WERI-Rb-1 (cell line): Measurements from ENCODE around the gene SERP2.

ENCODE experiments used
- DNase-seq: peaks from one replicate; pipeline ENCODE4 v3.0.0-alpha.2; 2020
- H3K27ac ChIP-seq: fragments of 250-450 bp; sonication (Bioruptor Pico); 2 replicates; pipeline ENCODE4 v1.5.1; 2020; ENCODE audit warnings: mild to moderate bottlenecking, moderate library complexity
- H3K27me3 ChIP-seq: fragments of 250-450 bp; sonication (Bioruptor Pico); 2 replicates; pipeline ENCODE4 v1.5.1; 2021; ENCODE audit warnings: mild to moderate bottlenecking, low read depth, moderate library complexity; ENCODE audit not compliant: insufficient read depth, severe bottlenecking
- H3K36me3 ChIP-seq: fragments of 250-450 bp; sonication (Bioruptor Pico); 2 replicates; pipeline ENCODE4 v1.5.1; 2020; ENCODE audit warnings: mild to moderate bottlenecking, moderate library complexity
- H3K4me3 ChIP-seq: 2 replicates; pipeline ENCODE4 v1.5.1; 2011; ENCODE audit warnings: low read depth, mild to moderate bottlenecking, control low read depth, low read length
- H3K9me3 ChIP-seq: fragments of 250-450 bp; sonication (Bioruptor Pico); 2 replicates; pipeline ENCODE4 v1.5.1; 2021; ENCODE audit warnings: mild to moderate bottlenecking, moderate library complexity; ENCODE audit not compliant: severe bottlenecking
- TF ChIP-seq, protein P1 (sequence below): IDR thresholded peaks from 2 replicates; pipeline ENCODE4 v1.5.1; 2011; ENCODE audit warnings: low read depth, mild to moderate bottlenecking, control low read depth, inconsistent platforms, low read length

SERP2 gene

DNA sequence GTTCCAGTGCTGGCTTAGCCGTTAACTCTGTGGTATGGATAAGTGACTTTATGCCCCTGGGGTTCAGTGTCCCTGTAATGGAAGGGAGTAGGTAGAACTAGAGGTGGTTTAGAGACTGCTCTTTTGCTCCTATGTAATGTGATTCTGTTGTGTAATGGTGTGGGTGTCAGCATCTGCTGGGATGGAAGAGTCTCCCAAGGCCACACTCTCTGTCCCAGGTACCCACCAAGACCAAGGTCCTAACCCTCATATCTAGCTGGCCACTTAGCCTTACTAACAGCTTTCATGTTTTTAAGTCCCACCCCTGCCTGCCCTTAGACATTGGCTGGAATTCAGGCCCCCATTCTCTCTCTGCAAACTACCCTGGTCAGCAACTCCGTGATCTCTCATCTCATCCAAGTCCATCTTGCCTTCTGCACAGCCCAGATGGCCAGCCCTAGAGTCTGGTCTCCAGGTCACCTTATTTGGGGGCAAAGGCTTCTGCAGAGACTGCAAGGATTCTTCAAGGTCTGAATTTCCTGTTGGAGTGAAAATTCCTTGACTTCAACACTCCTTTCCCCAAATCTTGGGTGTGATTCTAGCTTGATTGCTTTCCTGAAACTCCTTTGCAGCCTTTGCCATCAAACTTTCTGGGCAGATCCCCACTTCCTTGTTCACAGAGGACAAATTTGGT lies 48.4 kb downstream of the SERP2 start:
- Histone ChIP-seq H3K36me3 (no peaks in the 10 kb centered on the region), H3K9me3 (no peaks in the 10 kb centered on the region), H3K27me3 (no peaks in the 10 kb centered on the region), H3K4me3 (no peak overlapping the region), H3K27ac (no peak overlapping the region)
- TF ChIP-seq, protein P1, sequence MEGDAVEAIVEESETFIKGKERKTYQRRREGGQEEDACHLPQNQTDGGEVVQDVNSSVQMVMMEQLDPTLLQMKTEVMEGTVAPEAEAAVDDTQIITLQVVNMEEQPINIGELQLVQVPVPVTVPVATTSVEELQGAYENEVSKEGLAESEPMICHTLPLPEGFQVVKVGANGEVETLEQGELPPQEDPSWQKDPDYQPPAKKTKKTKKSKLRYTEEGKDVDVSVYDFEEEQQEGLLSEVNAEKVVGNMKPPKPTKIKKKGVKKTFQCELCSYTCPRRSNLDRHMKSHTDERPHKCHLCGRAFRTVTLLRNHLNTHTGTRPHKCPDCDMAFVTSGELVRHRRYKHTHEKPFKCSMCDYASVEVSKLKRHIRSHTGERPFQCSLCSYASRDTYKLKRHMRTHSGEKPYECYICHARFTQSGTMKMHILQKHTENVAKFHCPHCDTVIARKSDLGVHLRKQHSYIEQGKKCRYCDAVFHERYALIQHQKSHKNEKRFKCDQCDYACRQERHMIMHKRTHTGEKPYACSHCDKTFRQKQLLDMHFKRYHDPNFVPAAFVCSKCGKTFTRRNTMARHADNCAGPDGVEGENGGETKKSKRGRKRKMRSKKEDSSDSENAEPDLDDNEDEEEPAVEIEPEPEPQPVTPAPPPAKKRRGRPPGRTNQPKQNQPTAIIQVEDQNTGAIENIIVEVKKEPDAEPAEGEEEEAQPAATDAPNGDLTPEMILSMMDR, result no peak
- DNase-seq, result no peak

GRCh38 chr13:44422755-44423643 lies 49.4 kb downstream of the SERP2 start:
- TF ChIP-seq, protein P1, result no peak
- no peaks in the 10 kb centered on the region for H3K36me3 ChIP-seq
- no peaks in the 10 kb centered on the region for H3K27me3 ChIP-seq
- H3K4me3 ChIP-seq, result no peak overlapping the region
- peaks cover 2% of the 10 kb centered on the region for H3K9me3 ChIP-seq
- H3K27ac ChIP-seq, result no peak overlapping the region
- no peak for DNase-seq

- Histone ChIP-seq H3K27ac (no peak overlapping the region), H3K4me3 (no peak overlapping the region), H3K9me3 (peaks cover 2% of the 10 kb centered on the region), H3K36me3 (no peaks in the 10 kb centered on the region), H3K27me3 (no peaks in the 10 kb centered on the region)
- TF ChIP-seq, protein P1, result no peak
- no peak for DNase-seq
Observed at GRCh38 chr13:44423824-44424223, 50.2 kb downstream of the SERP2 start.

- TF ChIP-seq, protein P1, result no peak
- Histone ChIP-seq H3K9me3 (peaks cover 2% of the 10 kb centered on the region), H3K4me3 (no peak overlapping the region), H3K27me3 (no peaks in the 10 kb centered on the region), H3K36me3 (no peaks in the 10 kb centered on the region), H3K27ac (no peak overlapping the region)
- no peak for DNase-seq
Observed at GRCh38 chr13:44425041-44425814, 51.6 kb downstream of the SERP2 start.

DNA sequence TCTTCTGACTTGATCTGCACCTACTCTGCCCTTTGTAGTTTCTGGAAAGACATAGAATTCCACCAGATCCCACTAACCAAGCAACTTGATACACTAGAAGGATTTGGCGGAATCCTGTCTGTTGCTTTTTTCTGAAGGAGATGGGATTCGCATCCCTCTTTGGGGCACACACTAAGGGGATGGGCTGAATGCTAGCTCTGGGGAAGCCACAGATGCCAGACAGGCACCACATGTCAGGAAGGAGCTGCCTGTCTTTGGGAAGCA lies 52.1 kb downstream of the SERP2 start:
- no peak for DNase-seq
- TF ChIP-seq, protein P1, result no peak
- Histone ChIP-seq H3K4me3 (no peak overlapping the region), H3K36me3 (no peaks in the 10 kb centered on the region), H3K9me3 (peaks cover 2% of the 10 kb centered on the region), H3K27me3 (no peaks in the 10 kb centered on the region), H3K27ac (no peak overlapping the region)
